ENCODE data around the gene PRMT2. TPM values are rescaled to one million over a fixed set of nuclear protein-coding genes. Genes with fewer than 3 reads are reported as not detected.

PRMT2 gene
- 84.6 TPM for total RNA-seq
- long read RNA-seq, transcript PRMT2-203 (12 exons, 2,688 nt) = major isoform, 141 of 564 reads
- long read RNA-seq, transcript PRMT2-204 (6 exons, 954 nt) = minor isoform, 6 of 564 reads
- long read RNA-seq, transcript PRMT2-206 (11 exons, 2,131 nt) = minor isoform, 40 of 564 reads
- long read RNA-seq, transcript PRMT2-210 (8 exons, 1,874 nt) = minor isoform, 6 of 564 reads
- long read RNA-seq, partial matches to known transcripts = 247 of 564 reads
- long read RNA-seq, other reads (novel, unspliced or antisense) = 112 of 564 reads

- DNase-seq (ENCODE audit: low spot score) = peak; percentile 100
Observed at GRCh38 chr21:46635324-46636180, at the start of gene PRMT2. TSS of gene PRMT2 (plus strand) at chr21:46635674. CDS start at chr21:46636952, 1,278 bp downstream.

DNA sequence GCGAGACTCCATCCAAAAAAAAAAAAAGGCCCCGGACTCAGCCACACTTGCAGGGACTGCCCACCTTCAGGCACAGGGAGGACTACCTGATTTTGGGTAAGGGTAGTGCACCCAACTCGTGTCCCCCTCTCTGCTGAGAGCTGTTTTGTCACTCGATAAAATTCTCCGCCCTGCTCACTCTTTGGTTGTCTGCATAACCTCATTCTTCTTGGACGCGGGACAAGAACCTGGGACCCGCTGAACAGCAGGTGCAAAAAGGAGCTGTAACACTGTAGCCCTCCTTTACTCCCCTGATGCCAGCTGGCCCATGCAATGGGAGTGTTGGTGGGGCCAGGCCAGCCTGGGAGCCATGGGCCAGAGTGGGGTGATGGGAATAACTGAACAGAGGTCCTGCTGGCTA, 41.2 kb upstream of the PRMT2 start:
- DNase-seq (ENCODE audit: low spot score) = no peak

- DNase-seq (ENCODE audit: low spot score) = no peak
Observed at GRCh38 chr21:46596201-46596600, 39.3 kb upstream of the PRMT2 start.

GRCh38 chr21:46597031-46597430, 38.4 kb upstream of the PRMT2 start:
- no peak for DNase-seq (ENCODE audit: low spot score)

DNA sequence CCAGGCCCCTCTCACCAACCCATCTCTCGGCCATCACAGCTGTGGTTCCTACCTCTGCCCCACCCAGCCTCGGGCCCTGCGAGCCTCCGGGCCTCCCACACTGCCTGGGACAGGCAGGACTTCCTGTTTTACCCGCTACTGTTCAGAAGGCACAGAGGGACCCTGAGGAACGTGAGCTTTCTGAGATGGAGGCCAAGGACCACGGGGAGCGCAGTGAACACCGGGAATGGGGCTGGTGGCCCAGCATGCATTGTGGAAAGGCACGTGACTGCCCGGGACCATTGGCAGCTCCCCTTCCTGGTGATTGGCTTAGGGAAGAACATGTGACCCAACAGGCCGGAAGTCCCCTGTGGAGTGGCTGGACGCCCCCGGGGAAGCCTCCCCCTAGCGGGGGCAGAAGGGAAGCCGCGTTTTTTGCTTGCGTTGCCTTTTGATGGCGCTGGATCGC, 37.6 kb upstream of the PRMT2 start:
- no peak for DNase-seq (ENCODE audit: low spot score)

DNA sequence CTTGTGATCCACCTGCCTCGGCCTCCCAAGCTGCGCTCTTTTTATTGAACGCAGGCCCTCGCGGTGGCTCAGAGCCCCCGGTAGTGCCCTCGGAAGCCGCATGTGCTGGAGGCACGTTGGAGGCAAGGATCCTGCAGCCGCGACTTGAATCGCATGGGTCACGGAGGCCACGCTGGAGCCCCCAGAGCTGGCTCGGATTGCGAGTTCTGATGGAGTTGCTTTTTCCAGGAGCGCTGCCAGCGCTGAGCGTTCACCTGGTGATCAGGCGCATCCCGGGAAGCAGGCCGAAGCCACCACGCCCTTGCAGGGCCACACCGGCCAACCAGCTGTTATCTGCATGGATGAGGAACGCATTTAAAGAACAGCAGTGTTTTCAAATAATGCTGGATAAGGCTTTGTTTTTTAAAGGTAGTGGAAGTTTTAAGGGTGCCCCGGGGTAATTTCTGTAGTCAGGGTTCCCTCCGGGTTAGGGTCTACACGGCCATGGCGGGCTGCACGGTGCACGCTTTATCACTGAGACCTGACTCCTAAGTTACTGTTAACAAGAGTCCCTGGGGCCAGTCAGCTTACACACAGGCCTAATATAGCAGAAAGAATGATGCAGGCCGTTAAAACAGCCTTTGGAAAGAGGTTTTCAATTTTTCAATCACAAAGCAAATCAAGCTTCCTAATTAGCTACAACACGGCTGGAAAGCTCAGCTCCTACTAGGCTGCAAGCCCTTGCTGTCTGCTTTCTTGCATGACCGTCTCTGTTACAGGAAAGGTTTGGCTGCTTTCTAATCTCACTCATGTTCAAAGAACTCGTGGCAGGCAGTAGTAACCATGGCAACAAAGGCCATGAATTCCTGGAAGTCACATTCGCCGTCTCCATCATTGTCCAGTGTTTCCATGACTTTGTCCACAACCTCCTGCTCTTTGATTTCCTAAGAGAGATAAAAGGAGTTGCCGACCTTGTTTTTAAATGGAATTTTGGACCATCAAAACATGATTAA, 36.6 kb upstream of the PRMT2 start:
- no peak for DNase-seq (ENCODE audit: low spot score)

GRCh38 chr21:46600305-46600704, 35.2 kb upstream of the PRMT2 start:
- no peak for DNase-seq (ENCODE audit: low spot score)

- no peak for DNase-seq (ENCODE audit: low spot score)
Observed at GRCh38 chr21:46600978-46601377, 34.5 kb upstream of the PRMT2 start.

DNA sequence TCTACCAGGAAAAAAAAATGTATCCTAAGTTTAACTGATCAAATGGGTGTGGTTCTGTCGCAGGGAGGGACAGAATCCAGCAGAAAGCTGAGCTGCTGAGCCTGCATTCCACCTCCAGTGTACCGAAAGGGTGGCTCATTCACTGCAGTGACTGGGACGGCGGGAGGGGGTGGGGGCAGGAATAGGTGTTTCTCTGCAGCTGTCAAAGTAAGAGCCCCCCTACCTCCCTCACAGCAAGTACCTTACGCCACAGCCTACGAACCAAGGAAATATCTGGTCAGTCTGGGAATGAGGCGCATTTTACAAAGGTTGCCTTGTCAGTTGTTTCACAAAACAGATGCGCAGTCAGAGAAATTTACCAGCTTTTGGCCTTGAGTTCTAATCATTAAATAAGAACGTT, 32.2 kb upstream of the PRMT2 start:
- DNase-seq (ENCODE audit: low spot score) = no peak

DNA sequence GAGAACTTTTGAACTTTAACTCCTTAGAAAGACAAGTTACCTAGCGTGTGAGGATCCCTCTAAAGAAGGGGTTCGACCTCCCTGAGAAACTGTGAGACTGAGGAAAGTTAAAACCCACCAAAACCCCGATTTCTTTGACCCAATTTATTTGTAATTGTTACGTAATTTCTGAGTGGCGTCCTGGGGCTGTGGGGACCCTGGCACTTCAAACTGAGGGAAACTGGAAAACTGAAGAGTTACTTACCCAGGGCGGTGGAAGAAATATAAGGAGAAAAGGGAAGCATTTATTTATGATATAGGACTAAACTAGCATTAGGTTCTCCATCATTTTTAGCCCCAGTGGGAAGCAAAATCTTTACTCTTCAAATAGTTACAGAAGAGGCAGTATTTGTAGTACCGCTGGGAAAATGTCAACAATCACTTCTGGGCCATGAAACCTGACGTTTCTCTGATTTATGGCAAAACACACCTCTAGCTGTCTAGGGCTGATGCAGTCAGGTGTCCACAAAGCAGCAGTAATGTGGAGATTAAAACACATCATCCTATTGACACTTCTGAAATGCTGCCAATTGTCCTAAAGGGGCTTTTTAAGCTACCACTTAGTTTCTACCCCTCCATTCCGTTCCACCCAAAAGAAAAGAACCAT, 31.0 kb upstream of the PRMT2 start:
- DNase-seq (ENCODE audit: low spot score) = no peak

DNA sequence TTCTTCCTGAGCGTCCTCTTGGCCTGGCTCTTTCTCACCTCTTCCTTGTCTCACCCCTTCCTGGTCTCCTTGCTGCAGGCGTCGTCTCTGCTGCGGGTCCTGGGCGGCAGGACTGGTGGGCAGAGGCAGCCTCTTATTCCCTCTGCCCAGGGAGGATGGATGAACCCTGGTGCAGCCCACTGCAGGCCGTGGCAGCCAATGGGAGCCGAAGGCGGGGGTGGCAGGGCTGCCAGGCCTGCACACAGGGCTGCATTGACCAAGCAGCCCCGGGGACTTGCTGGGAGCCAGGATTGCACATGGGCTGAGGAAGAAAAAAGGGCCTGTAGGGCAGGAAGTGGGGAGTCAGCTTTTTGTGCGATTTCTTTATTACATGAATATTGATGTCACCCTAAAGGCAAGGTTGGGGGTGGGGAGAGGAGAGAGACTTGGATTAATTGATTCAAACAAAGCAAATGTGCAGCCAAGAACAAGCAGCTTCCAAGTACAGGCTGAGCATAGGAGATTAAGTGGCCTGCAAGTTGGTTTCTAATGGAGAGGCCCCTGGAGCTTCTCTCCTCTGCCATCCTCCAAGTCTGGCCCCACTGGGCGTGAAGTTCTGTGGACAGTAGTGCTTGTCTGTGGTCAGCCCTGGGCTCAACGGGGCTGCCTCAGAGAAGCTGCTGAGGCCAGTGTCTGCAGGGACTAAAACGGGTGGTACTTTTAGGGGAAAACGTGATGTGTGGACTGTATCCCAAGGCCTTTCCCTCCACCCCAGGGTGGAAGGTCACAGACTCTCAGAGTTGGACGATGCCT, 30.3 kb upstream of the PRMT2 start, which contains the start of gene S100B:
Gene S100B, minus strand, starts transcription at position 108 of the 792 bp plus-strand sequence. CDS start 2,667 bp downstream, outside the sequence.
- peak; percentile 37 for DNase-seq (ENCODE audit: low spot score)

DNA sequence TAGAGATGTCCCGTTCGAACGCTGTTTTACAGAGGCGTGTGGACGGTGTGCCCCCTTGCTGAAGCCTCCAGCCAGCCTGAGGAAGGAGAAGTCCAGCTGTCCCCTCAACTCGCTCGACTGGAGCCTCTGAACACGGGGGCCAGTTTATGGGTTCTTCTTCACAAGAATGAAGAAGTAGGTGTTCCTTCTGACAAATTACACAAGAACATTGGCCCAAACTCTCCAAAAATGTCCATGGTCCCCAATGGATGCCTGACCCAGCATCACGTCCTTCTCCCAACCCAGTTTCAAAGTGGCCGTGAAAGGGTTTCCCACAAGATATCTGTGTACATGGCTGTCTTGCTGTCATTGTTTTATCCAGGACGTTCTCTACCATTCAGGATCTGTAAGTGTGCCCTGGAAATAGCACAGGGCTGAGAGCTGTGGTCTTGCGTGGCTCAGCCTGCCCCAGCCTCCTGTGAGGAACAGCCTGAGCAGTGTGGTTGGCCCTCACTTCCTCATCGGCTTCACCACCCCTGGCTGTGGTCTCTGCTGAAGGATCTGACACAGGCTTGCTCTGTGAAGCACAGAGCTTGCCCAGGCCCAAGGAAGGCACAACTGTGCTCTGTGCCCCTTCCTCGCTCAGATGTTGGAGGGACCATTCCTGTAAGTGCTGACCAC, 29.6 kb upstream of the PRMT2 start:
- no peak for DNase-seq (ENCODE audit: low spot score)

DNA sequence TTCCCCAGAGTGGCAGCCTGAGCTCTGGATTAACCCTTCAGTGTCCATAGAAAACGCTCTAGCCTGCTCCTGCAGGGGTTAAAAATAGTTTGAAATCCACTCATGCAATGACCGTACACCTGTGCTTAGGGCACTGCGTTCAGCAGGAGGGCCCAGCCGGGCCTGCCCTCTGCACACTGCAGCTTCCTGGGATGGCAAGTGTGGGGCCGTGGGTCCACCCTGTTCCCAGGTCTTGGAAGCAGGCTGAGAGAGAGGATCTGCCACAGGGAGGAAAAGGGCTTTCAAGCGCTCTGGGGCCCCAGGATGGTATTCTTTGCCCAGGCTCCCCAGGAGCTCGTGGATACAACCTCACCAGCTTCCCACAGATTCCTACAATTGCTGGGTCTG, 29.1 kb upstream of the PRMT2 start:
- no peak for DNase-seq (ENCODE audit: low spot score)

GRCh38 chr21:46607636-46608035, 27.8 kb upstream of the PRMT2 start:
- no peak for DNase-seq (ENCODE audit: low spot score)

DNA sequence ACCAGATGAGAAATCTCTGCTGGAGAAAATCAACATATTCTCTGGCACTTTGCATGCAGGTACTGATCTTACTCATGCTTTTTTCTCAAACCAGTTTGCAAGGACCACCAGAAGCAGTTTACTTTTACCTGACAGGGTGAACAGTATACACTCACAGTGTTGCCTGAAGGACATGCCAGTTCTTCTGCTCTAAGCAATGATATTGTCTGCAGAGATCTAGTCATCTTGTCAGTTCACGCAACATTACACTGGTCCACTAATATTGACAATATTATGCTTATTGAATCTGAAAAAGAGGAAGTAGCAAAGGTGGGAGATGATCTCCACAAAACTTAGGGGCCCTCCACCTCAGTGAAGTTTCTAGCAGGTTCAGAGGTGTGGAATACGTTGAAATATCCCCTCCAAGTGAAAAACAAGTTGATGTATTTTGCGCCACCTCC, 26.8 kb upstream of the PRMT2 start:
- no peak for DNase-seq (ENCODE audit: low spot score)

DNA sequence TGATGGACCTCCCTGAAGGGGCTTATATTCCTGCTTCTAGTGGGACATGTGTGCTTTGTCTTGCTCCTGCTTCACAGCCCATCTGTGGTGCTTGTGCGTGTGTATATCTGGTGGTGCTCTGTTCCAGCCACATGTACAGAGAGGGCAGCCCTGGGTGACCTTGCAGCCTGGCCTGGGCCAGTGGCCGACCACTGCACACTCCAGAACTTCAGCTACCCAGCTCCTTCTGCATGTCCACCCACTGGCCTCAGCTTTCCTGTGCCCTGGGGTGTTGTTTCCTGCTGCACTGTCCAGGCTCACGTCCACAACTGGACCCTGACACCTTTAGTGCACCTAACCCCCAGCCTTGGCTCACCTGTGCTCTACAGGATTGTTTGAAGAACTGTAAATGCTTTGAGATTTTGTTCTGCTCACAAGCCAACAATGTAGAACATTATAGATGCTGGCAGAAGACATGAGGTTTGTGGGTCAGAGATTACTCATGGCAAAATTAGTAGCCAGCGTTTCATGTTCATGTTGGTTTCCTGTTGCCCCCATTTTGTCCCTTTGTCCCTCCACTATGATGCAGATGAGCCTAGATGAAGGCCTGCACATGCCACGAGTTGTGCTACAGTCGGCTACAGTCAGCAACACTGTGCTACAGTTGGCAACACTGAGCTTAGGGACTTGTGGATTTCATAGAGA, 25.3 kb upstream of the PRMT2 start:
- no peak for DNase-seq (ENCODE audit: low spot score)

- DNase-seq (ENCODE audit: low spot score) = no peak
Observed at GRCh38 chr21:46613391-46613790, 22.1 kb upstream of the PRMT2 start.

DNA sequence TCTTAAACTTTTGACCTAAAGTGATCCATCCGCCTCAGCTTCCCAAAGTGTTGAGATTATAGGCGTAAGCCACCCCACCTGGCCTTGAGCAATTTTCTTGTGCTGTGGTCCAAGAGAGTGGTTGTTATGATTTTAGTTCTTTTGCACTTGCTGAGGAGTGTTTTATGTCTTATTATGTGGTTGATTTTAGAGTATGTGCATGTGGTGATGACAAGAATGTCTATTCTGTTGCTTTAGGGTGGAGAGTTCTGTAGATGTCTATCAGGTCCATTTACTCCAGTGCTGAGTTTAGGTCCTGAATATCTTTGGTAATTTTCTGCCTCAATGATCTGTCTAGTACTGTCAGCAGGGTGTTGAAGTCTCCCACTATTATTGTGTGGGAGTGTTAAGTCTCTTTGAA, 19.4 kb upstream of the PRMT2 start:
- no peak for DNase-seq (ENCODE audit: low spot score)

DNA sequence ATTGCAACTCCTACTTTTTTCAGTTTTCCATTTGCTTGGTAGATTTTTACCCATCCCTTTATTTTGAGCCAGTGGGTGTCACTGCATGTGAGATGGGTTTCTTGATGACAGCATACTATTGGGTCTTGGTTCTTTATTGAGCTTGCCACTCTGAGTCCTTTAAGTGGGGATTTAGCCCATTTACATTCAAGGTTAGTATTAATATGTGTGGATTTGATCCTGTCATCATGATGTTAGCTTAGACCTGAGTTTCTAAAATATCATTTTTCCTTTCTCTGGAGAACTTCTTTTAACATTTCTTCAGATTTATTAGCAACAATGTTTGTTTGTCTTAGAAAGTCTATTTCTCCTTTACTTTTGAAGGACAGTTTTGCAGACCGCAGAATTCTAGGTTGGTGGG, 18.8 kb upstream of the PRMT2 start:
- DNase-seq (ENCODE audit: low spot score) = no peak
